Lung (tissue), 12 donors: ENCODE measurements around the gene ACTN4. TPM values are rescaled to one million over a fixed set of nuclear protein-coding genes. Genes with fewer than 3 reads are reported as not detected.
A peak's percentile ranks its signal among the peaks of the same experiment; 100 is the strongest.

Experiments used
- ATAC-seq: fragments of 200-7000 bp; cut with Tn5 transposase; one replicate; pipeline ENCODE4 v1.9.1; 2020; ENCODE audit warnings: moderate number of reproducible peaks; ENCODE audit not compliant: insufficient read depth, low FRiP score
- DNase-seq, 3 donors: peaks; one replicate each; pipeline ENCODE4 v3.0.0-alpha.2; 2013 to 2017
- H3K27ac ChIP-seq, 2 donors: one replicate each; pipeline ENCODE4 v1.5.1; 2013; ENCODE audit warnings: mild to moderate bottlenecking in 2 of 2, moderate library complexity in 2 of 2, control low read depth in 1 of 2, inconsistent platforms in 1 of 2, low read depth in 1 of 2, low read length in 1 of 2
- H3K27me3 ChIP-seq, 3 donors: one replicate each; pipeline ENCODE4 v1.5.1; 2013; ENCODE audit warnings: low read length in 2 of 3; ENCODE audit not compliant: control insufficient read depth in 3 of 3, insufficient read depth in 3 of 3
- H3K36me3 ChIP-seq, 4 donors: one replicate each; pipeline ENCODE4 v1.5.1; 2013; ENCODE audit warnings: low read length in 4 of 4, mild to moderate bottlenecking in 1 of 4, moderate library complexity in 1 of 4; ENCODE audit not compliant: control insufficient read depth in 4 of 4, insufficient read depth in 4 of 4
- H3K4me1 ChIP-seq, 5 donors: one replicate each; pipeline ENCODE4 v1.5.1; 2013; ENCODE audit warnings: low read length in 5 of 5, mild to moderate bottlenecking in 2 of 5, moderate library complexity in 1 of 5; ENCODE audit not compliant: control insufficient read depth in 5 of 5, insufficient read depth in 5 of 5
- H3K4me3 ChIP-seq: one replicate; pipeline ENCODE4 v1.5.1; 2013; ENCODE audit warnings: mild to moderate bottlenecking, control low read depth, moderate library complexity
- H3K9ac ChIP-seq, 2 donors: one replicate each; pipeline ENCODE4 v1.5.1; 2013; ENCODE audit warnings: low read length in 2 of 2, control low read depth in 1 of 2; ENCODE audit not compliant: insufficient read depth in 1 of 2
- H3K9me3 ChIP-seq, 4 donors: one replicate each; pipeline ENCODE4 v1.5.1; 2013; ENCODE audit warnings: low read length in 3 of 4, mild to moderate bottlenecking in 1 of 4, moderate library complexity in 1 of 4; ENCODE audit not compliant: control insufficient read depth in 4 of 4, insufficient read depth in 3 of 4
- WGBS, 2 donors: extraction: QIAGEN DNeasy Blood & Tissue Kit; methylation state at CpG; one replicate each; pipeline ENCODE4 v1.1.7; 2013; 5-methylcytosine and 5-hydroxymethylcytosine counted together
- polyA plus RNA-seq, 2 donors: library from polyadenylated mRNA; stranded (reverse); fragments of 200-250 nt; gene quantifications; one replicate each; pipeline ENCODE4 v1.2.1, GENCODE V29; 2013
- total RNA-seq, 2 donors: library from RNA; depleted of rRNA in 1 of 2; stranded (reverse); fragments of >200 nt in 1 of 2; gene quantifications; one replicate each; pipeline ENCODE4 v1.2.1, GENCODE V29; 2014 to 2021
- TF ChIP-seq, protein P1 (sequence below): IDR thresholded peaks from 2 replicates; pipeline ENCODE4 v1.5.1; 2012; ENCODE audit warnings: mild to moderate bottlenecking; ENCODE audit errors: control extremely low read depth, extremely low read depth
- donor health status: control.
- donor health status: control.
- donor health status: Bipolar disorder and iron deficiency.
- donor health status: healthy.
- donor health status: DM: yes; HTN: yes; CAD: no.

ACTN4 gene
- total and polyA plus RNA-seq, 4 donors = 229 to 552 (median 367) TPM

DNA sequence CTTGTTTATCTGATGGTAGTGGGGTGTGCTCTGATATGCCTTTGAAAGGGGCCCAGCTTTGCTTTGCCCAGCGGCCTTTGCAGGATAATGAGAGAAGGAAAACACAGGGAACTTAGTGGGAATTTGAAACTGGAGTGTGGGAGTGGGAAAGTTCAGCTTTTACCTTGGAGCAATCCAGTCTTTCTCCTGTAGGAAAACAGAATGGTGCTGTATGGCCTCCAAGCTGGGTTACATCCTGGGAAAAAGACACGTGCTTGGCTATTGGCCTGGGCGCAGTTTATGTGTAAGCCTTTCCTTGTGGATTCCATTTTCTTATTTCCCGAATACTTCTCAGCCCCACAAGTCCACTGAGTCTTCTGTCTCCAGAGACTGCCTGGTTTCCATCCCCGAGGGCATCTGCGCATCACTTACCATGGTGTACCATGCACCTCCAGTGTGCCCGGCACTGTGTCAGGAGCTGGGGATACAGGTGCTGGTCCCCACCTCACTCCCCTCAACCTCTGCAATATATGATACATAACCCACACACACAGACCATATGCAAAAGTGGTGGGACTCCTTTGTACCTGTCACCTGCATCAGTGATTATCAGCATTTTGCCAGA is 31.5 kb downstream of the ACTN4 start:
- 82 to 89% methylated on average over 7 of the region's 7 CpGs for WGBS, 2 donors
- no peak overlapping the region for H3K9ac ChIP-seq
- H3K27me3 ChIP-seq = no peaks in the 10 kb centered on the region

DNA sequence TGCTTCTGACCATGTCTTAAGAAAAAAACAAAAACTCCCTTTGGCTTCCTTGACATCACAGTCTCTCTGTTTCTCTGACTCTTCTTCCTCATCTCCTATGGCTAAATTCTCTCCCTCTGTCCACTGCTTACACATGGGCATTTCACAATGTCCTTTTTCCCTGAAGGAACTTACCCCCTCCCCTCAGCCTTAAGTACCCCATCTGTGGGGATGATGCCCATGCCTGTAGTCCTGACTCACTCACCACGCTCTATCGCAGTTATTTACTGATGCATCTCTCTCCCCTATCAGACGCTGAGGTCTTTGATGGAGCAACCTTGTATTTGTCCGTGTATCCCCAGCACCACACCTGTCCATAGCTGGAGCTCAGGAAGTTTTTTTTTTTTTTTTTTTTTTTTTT is 32.4 kb downstream of the ACTN4 start:
- 69 to 71% methylated on average over 4 of the region's 4 CpGs for WGBS, 2 donors
- H3K4me1 ChIP-seq = peaks cover 9 to 69% (median 25%) of the 10 kb centered on the region in 5 donors
- no peak overlapping the region for H3K9ac ChIP-seq
- no peak overlapping the region for H3K4me3 ChIP-seq
- H3K9me3 ChIP-seq = no peaks in the 10 kb centered on the region
- H3K27me3 ChIP-seq = no peaks in the 10 kb centered on the region
- DNase-seq (no peak), ATAC-seq (no peak)
- H3K27ac ChIP-seq = peak overlapping the region; percentile 47 to 69
- peaks cover 0 to 19% (median 3%) of the 10 kb centered on the region in 4 donors for H3K36me3 ChIP-seq
- TF ChIP-seq, protein P1, sequence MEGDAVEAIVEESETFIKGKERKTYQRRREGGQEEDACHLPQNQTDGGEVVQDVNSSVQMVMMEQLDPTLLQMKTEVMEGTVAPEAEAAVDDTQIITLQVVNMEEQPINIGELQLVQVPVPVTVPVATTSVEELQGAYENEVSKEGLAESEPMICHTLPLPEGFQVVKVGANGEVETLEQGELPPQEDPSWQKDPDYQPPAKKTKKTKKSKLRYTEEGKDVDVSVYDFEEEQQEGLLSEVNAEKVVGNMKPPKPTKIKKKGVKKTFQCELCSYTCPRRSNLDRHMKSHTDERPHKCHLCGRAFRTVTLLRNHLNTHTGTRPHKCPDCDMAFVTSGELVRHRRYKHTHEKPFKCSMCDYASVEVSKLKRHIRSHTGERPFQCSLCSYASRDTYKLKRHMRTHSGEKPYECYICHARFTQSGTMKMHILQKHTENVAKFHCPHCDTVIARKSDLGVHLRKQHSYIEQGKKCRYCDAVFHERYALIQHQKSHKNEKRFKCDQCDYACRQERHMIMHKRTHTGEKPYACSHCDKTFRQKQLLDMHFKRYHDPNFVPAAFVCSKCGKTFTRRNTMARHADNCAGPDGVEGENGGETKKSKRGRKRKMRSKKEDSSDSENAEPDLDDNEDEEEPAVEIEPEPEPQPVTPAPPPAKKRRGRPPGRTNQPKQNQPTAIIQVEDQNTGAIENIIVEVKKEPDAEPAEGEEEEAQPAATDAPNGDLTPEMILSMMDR = no peak

More for the DNA sequence above, 31.5 kb downstream of the ACTN4 start:
- DNase-seq (no peak), ATAC-seq (no peak)
- Histone ChIP-seq H3K4me3 (no peak overlapping the region), H3K27ac (peak overlapping the region; percentile 47 to 77), H3K4me1 (peaks cover 12 to 68% (median 31%) of the 10 kb centered on the region in 5 donors), H3K36me3 (peaks cover 0 to 19% (median 3%) of the 10 kb centered on the region in 4 donors), H3K9me3 (no peaks in the 10 kb centered on the region)
- TF ChIP-seq, protein P1 = no peak

- Histone ChIP-seq H3K27ac (peak overlapping the region; percentile 95 to 98), H3K9ac (no peak overlapping the region), H3K36me3 (peaks cover 0 to 16% (median 2%) of the 10 kb centered on the region in 4 donors), H3K4me3 (no peak overlapping the region), H3K4me1 (peaks cover 5 to 63% (median 22%) of the 10 kb centered on the region in 5 donors), H3K9me3 (no peaks in the 10 kb centered on the region), H3K27me3 (no peaks in the 10 kb centered on the region)
- DNase-seq = no peak
- 72 to 87% methylated on average over 11 of the region's 11 CpGs for WGBS, 2 donors
- TF ChIP-seq, protein P1 = no peak
- no peak for ATAC-seq
Measured at GRCh38 chr19:38682195-38682867, 34.9 kb downstream of the ACTN4 start.
